Measurements from ENCODE around the gene TRDMT1.

The TRDMT1 gene

DNA sequence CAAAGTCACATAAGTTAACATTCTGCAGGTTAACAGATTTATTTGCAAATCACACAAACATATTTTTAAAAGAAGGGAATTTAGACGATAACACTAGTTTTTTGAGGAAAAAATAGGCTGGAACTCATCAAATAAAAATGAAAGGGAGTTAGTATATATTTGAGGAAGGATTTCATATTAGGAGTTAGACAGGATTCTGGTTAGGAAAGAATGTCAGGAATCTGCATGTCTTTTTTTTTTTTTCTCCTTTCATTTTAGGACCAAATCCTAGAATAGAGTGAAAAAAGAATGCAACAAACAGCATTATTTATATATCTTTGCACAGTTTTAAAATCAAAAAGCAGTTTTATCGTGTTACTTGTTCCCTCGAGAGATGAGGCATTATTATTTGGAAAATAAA, 8.9 kb upstream of the TRDMT1 start:
- no peak for DNase-seq (ENCODE audit: low spot score)

DNA sequence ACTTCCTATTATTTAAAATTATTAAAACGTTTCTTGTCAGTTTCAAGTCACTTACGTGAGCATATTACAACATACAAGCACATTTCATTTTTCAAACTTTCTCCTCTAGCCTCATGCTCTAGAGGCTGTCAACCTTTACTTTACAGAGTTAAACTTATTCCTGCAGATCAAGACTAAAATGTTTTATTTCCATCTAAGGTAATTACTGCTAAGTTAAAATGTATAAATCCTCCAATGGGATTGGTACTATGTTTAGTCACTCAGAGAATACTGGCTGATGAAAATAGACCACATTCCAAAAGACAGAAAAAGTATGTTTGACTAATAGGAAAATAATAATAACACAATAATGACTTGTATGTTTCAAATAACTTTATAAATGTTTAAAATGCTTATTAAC, 8.4 kb upstream of the TRDMT1 start:
- no peak for DNase-seq (ENCODE audit: low spot score)

DNA sequence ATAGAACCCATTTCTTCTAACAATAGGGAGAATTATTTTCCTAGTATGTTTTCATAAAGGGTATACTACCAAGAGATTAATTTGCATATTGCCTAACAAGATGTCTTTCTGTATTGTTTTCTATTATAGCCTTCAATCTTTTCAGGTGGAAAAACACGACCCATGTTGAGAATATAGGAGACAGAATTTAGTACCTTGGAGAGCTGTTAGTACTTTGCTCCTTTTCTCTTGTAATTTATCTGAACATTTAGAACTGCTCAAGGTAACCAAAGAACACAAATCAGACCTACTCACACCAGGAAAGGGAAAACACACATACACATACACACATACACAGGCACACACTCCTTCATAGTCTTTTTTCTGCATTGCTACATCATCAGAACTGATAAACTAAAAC, 7.8 kb upstream of the TRDMT1 start:
- DNase-seq (ENCODE audit: low spot score) = no peak

DNA sequence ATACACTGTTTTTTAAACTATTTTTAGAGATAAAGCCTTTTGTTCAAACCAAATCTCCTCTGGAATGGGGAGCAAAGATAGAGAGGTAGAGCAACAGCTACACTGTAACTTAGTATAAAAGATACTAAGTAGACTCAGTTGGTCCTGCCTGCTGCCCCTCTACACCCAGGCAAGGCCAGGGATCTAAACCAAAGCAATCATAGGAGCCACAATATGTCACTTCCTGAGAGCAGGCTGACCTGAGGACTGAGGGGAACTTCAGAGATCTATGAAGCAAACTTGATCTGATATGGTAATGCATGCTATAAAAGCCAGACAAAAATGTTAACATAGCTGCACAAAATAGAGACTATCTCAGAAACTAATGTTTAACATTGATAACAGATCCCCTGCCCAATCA, 7.0 kb upstream of the TRDMT1 start:
- DNase-seq (ENCODE audit: low spot score) = no peak

DNA sequence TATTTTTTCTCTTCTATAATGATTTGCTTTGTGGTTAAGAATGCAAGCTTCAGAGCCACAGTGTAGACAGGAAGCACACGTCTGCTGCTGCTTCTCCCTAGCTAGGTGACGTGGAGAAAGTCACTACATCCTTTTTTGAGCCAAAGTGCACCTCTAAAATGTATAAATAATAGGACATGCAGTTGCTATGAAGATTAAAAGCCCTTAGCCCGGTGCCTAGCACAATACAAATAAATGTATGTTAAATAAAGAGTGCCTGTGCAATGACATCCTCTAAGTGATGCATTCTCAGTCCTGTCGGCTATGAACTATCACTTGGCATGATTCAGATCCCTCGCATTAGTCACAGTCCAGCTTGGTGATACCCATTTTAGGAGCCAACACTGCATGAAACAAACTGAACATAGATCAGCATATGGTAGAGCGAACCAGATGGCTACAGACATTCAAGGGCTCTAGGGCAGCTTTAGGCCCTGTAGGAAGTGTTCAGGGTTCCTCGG, 4.8 kb upstream of the TRDMT1 start:
- peak; percentile 75 for DNase-seq (ENCODE audit: low spot score)

DNA sequence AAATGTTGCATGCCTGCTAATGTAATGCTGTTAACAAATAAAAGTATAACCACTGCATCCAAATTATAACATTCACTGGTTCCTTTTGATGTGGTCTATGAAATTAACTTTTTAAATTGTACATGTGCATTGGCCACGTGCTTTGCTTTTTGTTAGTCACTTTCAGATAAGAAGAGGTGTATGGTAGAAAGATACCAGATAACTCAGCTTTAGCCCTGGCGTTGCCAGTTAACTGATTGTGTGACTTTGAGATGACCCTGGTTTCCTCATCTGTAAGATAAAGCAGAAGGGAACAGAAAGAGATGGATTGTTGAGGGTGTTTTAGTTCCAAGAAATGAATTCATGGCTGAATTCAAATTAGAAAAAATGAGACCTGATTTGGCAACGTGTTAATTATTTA, 1.9 kb upstream of the TRDMT1 start:
- no peak for DNase-seq (ENCODE audit: low spot score)

DNA sequence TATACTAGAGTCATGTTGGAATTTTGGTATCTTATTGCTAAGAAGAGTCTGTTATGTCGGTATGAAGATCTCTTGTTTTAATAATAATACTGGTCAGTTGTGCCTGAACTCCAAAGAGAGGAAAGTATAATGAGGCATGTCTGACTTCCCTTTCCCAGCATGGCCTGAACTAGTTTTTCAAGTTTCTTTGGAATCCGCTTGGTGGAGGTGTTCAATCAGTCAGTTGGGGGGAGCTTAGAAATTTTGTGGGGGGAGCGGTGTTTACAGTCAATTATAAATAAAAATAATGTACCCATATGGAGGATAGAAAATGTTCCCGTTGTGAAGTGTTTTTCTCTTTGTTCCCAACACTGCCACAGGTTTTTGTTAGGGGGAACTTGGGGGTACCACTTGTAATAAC, 1.5 kb upstream of the TRDMT1 start:
- DNase-seq (ENCODE audit: low spot score) = no peak

DNA sequence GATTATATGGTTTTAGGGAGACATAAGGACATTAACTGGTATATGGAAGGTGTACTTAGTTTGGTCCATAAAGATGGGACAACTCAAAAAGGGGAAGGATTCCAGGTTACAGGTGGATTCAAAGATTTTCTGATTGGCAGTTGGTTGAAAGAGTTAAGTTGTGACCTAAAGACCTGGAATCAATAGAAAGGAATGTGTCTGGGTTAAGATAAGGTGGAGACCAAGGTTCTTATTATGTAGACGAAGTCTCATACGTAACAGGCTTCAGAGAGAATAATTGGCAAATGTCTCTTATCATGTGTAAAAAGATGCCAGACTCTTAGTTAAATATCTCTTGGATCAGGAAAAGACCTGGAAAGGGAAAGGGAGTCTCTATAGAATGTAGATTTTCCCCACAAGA, 1.0 kb upstream of the TRDMT1 start:
- DNase-seq (ENCODE audit: low spot score) = no peak

DNA sequence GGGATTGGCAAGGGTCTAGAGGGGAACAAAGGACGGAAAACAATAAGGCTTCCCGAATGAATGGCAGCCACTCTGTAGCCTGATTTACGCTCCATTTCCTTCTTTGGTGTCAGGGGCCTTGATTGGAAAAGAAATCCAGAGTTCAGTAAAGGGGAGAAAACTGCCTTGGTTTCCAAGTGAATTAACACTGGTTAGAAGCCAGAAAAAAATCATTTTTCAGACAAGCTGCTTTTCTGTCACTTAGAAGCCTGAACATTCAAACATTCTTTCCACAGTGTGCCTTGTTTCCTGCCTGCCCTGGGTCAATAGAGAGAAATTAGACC, 283 bp upstream of the TRDMT1 start:
- no peak for DNase-seq (ENCODE audit: low spot score)

DNA sequence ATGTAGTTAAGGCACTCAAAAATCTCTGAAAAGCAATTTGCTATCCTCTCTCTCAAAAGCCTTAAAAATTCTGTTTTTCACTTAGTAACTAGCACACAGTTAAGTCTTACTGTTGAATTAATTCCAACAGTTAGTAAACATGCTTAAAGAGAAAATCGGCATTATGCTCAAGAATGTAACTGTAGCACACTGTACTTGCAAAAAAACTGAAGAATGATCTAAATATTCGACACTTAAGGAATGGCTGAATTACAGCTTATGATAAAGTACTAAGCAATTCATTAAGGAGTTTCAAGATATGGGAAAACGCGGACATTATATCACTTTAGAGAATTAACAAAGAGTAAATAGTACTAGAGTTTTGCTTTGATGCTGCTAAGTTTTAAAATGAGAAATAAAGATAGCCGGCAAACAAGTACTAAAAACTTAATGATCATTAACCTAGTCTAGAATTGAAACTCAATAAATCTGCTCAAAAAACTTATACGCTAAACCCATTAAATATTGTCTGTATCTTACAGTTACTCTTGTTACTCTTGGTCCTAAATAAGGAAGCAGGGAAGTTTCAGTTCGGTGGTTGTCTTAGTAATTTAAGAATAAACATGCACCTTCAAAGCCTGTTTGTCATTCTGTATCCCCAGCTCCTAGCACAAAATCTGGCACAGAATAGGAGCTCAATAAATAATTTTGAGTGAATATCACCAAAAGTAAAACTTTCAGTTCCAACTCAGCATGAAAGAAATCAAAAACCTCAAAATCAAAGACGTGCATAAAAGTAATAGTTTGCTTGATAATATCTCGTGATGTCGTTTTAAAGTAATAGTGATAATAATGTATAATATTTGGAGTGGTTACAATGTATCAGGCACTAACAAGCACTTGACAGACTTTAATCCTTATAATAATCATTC, 1.2 kb downstream of the TRDMT1 start:
- DNase-seq (ENCODE audit: low spot score) = no peak

DNA sequence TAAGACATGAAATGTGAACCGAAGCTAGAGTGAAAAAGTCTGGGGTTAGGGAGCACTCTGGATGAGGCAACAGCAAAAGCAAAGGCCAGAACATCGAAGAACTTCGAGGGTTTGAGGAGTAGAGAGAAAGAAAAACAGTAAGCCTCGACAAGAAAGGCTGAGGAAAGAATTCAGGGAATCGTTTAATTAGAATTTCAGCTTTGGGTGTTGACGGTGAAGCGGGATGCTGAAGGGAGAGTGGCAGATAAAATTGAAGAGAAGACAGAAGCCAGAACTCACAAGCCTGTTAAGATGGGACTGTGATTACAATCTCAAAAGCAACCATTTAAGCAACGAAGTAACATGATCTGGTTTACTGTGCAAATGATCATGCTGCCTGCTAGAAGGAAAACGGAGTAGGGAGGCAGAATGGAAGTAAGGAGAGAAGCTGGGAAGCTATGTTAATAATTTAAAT, 2.1 kb downstream of the TRDMT1 start:
- DNase-seq (ENCODE audit: low spot score) = no peak

DNA sequence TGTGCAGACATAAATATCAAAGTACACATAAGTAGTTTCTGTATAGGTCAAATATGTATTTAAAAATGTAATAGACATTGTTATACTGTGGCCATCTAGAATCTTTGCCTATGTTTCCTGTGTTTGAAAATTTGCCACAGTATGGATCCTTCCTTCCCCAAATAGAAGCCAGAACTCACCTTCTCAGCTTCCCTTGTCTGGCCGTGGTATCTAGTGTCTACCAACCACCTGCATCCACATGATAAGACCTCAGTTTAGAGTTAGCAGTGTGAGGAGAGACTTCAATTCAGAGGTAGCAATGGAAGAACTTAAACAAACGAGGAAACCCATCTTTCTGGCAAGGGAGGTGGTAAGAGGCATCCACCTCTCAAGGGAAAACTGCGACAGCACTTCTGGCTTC, 4.9 kb downstream of the TRDMT1 start:
- no peak for DNase-seq (ENCODE audit: low spot score)

DNA sequence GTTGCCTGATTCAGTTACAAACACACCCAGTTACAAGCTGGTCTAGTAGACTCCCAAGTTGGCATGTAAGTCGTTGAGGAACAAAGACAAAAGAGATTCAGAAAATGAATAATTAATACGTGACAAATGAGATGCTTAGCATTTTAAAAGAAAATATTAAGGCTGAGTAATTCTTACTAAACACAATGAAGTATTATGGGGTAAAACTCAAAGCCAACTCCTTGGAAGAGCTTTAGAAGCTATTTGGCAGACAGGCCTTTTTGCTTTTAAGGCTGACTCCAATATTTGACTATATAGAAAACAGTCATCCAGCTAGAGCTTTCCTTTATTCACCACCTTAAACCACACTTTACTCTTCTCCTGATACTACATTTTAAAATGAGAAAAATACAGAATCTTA, 5.4 kb downstream of the TRDMT1 start:
- DNase-seq (ENCODE audit: low spot score) = no peak

DNA sequence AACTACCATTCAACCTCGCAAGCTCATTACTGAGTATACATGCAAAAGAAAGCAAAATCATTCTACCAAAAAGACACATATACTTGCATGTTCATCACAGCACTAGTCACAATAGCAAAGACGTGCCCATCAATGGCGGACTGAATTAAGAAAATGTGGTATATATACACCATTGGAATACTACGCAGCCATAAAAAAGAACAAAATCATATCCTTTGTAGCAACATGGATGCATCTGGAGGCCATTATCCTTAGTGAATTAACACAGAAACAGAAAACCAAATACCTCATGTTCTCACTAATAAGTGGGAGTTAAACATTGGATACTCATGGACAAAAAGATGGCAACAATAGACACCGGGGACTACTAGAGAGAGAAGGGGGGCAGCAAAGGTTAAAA, 6.4 kb downstream of the TRDMT1 start:
- DNase-seq (ENCODE audit: low spot score) = no peak

DNA sequence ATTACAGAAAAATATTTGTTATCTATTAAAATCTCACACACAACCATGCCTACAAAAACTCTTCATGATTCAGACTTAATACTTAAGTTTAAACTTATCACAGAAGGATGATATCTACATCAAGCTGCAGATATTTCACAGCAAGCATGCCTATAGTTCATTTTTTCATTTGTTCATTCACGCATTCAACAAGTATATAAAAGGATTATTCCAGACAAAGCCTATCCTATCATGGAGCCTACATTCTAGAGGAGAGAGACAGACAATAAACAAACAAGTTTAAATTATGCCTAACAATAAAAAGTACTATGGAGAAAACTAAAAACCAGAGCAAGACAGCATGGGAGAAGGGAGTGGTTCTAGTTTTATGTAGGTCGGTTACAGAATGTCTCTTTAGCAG, 10.9 kb downstream of the TRDMT1 start:
- no peak for DNase-seq (ENCODE audit: low spot score)

DNA sequence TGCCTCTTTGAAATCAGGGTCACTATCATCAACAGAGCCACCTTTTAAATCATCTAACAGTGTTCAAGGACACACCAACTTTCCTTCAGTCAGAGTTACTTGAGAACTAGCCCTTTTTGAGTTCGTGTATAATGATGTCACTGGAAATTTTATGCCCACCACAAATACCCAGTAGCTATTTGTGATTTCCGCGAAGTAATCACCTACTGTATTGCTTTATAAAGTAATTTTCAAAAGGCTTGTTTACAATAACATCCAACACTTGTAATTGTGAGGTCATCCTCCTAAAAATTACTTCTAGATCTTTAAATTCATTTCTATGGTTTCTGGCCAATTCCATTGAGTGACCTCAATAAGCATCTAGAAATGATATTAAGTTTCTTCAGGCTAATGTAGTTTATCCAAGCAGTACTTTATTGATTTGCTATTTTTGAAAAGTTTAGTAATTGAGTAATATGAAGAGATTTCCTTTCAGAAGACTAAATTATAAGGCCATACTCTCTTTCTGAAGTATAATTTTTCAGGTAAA, 12.8 kb downstream of the TRDMT1 start:
- DNase-seq (ENCODE audit: low spot score) = no peak

DNA sequence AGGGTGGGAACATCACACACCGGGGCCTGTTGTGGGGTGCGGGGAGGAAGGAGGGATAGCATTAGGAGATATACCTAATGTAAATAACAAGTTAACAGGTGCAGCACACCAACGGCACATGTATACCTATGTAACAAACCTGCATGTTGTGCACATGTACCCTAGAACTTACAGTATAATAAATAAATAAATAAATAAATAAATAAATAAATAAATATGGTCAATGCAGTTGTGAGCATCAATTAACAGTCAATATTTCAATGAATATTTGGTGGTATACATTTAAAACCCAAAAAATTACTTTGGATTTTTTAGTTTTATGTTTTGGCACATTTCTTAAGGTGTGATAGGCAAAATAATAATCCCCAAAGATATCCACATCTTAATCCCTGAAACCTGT, 15.6 kb downstream of the TRDMT1 start:
- DNase-seq (ENCODE audit: low spot score) = no peak

DNA sequence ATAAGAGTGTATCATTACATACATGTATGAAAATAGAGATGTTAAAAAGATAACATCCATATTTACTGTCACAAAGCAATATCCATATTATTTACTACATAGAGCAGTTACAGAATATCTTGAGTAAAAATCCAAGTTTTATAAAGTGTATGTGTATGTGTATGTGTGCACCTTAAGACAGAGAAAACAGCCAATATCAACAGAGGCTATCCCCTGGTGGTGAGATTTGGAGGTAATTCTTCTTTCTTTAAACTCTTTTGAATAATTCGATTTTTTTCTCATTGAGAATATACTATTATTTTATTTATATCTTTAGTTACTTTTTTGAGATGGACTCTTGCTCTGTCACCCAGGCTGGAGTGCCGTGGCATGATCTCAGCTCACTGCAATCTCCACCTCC, 18.4 kb downstream of the TRDMT1 start:
- no peak for DNase-seq (ENCODE audit: low spot score)

DNA sequence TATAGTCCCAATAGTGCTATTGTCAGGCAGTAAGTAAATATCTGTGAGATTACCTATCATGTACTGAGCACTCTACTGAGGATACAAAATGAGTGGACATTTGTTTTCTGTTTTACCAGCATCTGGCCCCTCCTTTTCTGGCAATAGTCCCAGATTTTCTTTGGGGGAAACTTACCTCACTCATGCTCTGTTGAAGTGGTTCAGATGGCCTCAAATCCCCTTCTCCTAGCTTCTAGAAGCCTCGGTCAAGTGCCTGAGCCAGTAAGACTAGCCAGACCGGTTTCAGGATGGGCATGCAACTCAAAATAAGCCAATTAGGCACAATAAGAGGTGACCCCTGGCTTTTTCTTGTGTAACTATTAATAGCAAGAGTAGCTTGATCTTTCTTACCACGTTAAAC, 19.7 kb downstream of the TRDMT1 start:
- DNase-seq (ENCODE audit: low spot score) = no peak

DNA sequence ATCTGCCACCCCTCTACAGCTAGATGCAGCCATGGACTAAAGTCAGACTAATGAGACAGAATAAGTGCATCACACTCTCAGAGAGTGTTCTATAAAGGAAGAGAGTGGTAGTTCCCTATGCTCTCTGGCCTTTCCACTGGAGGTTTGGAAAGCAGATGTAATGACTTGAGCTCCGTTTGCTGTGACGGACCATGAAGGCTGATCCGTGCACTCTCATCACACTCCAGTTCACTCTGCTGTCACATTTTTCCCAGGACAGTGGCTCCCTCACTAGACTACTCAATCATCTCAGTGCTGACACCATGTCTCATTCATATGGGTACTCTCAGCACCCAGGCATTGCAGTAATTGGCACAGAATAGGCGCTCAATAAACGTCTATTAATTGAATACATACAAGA, 20.4 kb downstream of the TRDMT1 start:
- DNase-seq (ENCODE audit: low spot score) = no peak

DNA sequence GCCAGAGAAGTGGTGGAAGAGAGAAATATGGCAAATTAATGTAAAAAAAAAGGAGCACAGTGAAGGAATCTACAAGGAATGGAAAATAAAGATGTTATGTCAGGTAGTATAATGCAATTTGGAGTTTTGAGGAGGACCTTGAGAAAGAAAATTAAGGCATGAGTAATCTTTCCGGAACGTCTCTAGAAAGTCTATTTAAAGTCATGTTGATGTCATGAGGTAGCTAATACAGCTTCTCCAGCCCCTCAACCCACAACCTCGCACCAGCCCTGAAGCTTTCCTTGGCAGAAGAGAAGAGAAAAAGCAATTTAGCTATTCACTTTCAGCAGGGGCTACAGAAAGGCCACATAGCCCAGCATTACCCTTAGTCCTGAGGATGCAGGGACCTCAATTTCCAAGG, 22.5 kb downstream of the TRDMT1 start:
- no peak for DNase-seq (ENCODE audit: low spot score)

DNA sequence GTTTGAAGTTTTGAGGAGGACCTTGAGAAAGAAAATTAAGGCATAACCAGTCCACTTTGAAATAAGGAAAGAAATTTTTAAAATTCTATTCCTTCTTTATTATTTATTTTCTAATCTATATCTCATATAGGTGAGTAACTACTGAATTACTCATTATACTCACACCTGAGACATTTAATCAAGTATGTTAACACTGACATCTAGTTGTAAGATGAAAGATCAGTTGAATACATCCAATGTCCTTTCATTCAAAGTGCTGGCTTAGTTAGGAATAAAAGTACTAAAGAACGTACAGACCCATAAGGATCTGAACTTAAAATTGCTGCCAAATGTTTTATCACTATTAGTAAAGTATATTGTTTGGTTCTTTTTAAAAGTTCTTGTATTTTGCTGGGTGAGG, 23.5 kb downstream of the TRDMT1 start:
- DNase-seq (ENCODE audit: low spot score) = no peak

DNA sequence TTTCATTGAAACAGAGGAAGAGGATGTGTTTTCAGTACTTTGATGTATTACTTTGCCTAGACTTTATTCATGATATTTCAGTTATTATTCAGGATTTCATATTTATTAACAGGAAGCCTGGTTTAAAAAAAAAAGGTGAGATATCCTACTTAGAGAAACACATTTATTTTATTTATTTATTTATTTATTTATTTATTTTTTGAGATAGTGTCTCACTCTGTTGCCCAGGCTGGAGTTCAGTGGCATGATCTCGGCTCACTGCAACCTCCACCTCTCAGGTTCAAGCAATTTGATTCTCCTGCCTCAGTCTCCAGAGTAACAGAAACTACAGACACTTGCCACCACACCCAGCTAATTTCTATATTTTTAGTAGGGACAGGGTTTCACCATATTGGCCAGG, 24.5 kb downstream of the TRDMT1 start:
- DNase-seq (ENCODE audit: low spot score) = no peak

DNA sequence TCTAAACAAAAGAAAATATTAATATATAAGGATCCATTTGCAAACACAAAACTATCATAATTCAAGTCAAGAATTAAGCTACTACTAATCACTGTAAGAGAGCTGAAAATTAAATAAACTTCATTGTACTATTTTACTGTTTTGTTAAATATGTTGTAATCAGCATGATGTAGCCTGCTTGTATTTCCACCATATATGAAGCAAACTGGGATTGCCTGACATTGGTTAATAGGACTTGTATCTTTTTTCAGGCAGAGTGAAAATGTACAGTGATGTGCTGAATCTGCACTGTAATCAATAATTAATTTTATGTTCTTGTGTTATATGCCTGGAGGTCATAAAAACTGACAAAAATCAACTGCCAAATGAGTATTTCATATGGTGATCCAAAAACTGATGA, 25.4 kb downstream of the TRDMT1 start:
- DNase-seq (ENCODE audit: low spot score) = no peak
